K562 (cell line): Measurements from ENCODE around the gene ZDHHC14. TPM values are rescaled to one million over a fixed set of nuclear protein-coding genes. Genes with fewer than 3 reads are reported as not detected.

ENCODE experiments used
- ATAC-seq: fragments of 200-7000 bp; cut with Tn5 transposase; 3 replicates; pipeline ENCODE4 v1.9.1; 2020; ENCODE audit warnings: moderate library complexity
- BruUV-seq: library from RNA; stranded (reverse); fragments of 400-500 nt; replicated peaks from 2 replicates; lab custom pipeline; 2021; lab: Mats Ljungman, UMichigan
- CTCF ChIA-PET: fragments of 300-600 bp; formaldehyde crosslinking; extraction: SDS; loops from one replicate; lab custom pipeline; 2021; ENCODE audit warnings: low intra/inter-chr PET ratio; lab: Yijun Ruan, JAX
- POLR2A ChIA-PET: fragments of 300-600, 350-650 bp; sonication (Branson Sonifier 250); formaldehyde crosslinking; extraction: SDS; loops from one replicate; lab custom pipeline; 2021; ENCODE audit warnings: antibody characterized with exemption, inconsistent platforms; lab: Yijun Ruan, JAX
- DNase-seq, 4 experiments: peaks; one replicate each; pipeline versions ENCODE4 v3.0.0 to v3.0.0-alpha.2; 2011 to 2018; ENCODE audit warnings: low spot score in 3 of 4, mixed read lengths in 3 of 4; ENCODE audit errors: extremely low read depth in 1 of 4
- FAIRE-seq: peaks from 2 replicates; lab custom pipeline; 2011; peaks lifted over from hg19 to GRCh38; lab: Jason Lieb, UNC
- H2AFZ ChIP-seq: 2 replicates; pipeline ENCODE4 v1.6.0; 2011; ENCODE audit warnings: low read depth, low read length, control low read depth, inconsistent platforms
- H3K27ac ChIP-seq: fragments of 200-600 bp; 3 replicates; pipeline ENCODE4 v1.8.0; 2011; ENCODE audit warnings: low read depth, mild to moderate bottlenecking, control low read depth, inconsistent platforms, low read length, moderate library complexity, mixed read lengths; ENCODE audit errors: extremely low read depth
- H3K27me3 ChIP-seq, 2 experiments: fragments of 300-600 bp in 1 of 2; 2 replicates in 1 of 2; 3 replicates in 1 of 2; pipeline versions ENCODE4 v1.6.0 to v1.8.0; 2011; ENCODE audit warnings: inconsistent platforms in 2 of 2, low read length in 2 of 2, mild to moderate bottlenecking in 1 of 2, mixed read lengths in 1 of 2, moderate library complexity in 1 of 2; ENCODE audit not compliant: control insufficient read depth in 2 of 2, insufficient read depth in 2 of 2
- H3K36me3 ChIP-seq: fragments of 300-600 bp; 3 replicates; pipeline ENCODE4 v1.8.0; 2011; ENCODE audit warnings: mild to moderate bottlenecking, low read length, inconsistent platforms; ENCODE audit not compliant: control insufficient read depth, insufficient read depth
- H3K4me1 ChIP-seq, 2 experiments: fragments of 200-600 bp in 1 of 2; replicated peaks in 1 of 2; 2 replicates in 1 of 2; 3 replicates in 1 of 2; pipeline versions ENCODE4 v1.5.1 to v1.8.0; 2011; ENCODE audit warnings: inconsistent platforms in 2 of 2, low read length in 2 of 2, mild to moderate bottlenecking in 1 of 2, mixed read lengths in 1 of 2, moderate library complexity in 1 of 2; ENCODE audit not compliant: control insufficient read depth in 2 of 2, insufficient read depth in 2 of 2
- H3K4me2 ChIP-seq: 2 replicates; pipeline ENCODE4 v1.6.1; 2011; ENCODE audit warnings: low read length, control low read depth, inconsistent platforms, mixed read lengths; ENCODE audit not compliant: insufficient read depth
- H3K4me3 ChIP-seq: fragments of 200-600 bp; sonication (generic), shearing (Covaris generic); 2 replicates; pipeline ENCODE4 v1.5.1; 2016; ENCODE audit warnings: control low read depth, inconsistent platforms
- H3K79me2 ChIP-seq: fragments of 200-600 bp; 3 replicates; pipeline ENCODE4 v1.8.0; 2011; ENCODE audit warnings: low read length, inconsistent platforms; ENCODE audit not compliant: control insufficient read depth, insufficient read depth
- H3K9ac ChIP-seq, 2 experiments: 2 replicates each; pipeline versions ENCODE4 v1.6.0 to v1.6.1; 2011; ENCODE audit warnings: low read depth in 2 of 2, low read length in 2 of 2, control low read depth in 1 of 2, inconsistent platforms in 1 of 2, mild to moderate bottlenecking in 1 of 2, mixed read lengths in 1 of 2; ENCODE audit not compliant: insufficient read depth in 1 of 2
- H3K9me1 ChIP-seq: one replicate; pipeline ENCODE4 v1.6.0; 2011; ENCODE audit warnings: inconsistent platforms, mild to moderate bottlenecking, low read length, moderate library complexity; ENCODE audit not compliant: control insufficient read depth, insufficient read depth
- H3K9me3 ChIP-seq: replicated peaks from 2 replicates; pipeline ENCODE4 v1.5.1; 2011; ENCODE audit warnings: low read depth, low read length, inconsistent platforms; ENCODE audit not compliant: control insufficient read depth, insufficient read depth
- H4K20me1 ChIP-seq: replicated peaks from 2 replicates; pipeline ENCODE4 v1.6.1; 2011; ENCODE audit warnings: low read length, inconsistent platforms, mixed read lengths; ENCODE audit not compliant: control insufficient read depth, insufficient read depth
- CBFA2T2 ChIP-seq: fragments of 450-650 bp; conservative IDR thresholded peaks from 2 replicates; pipeline ENCODE4 v1.6.1; 2017; ENCODE audit warnings: mild to moderate bottlenecking
- DMBX1 ChIP-seq: fragments of 250-450 bp; sonication (Bioruptor Pico); IDR thresholded peaks from 2 replicates; pipeline ENCODE4 v1.8.0; 2022; ENCODE audit warnings: inconsistent platforms, mild to moderate bottlenecking, moderate library complexity, borderline replicate concordance
- EGR1 ChIP-seq: fragments of 450-650 bp; conservative IDR thresholded peaks from 2 replicates; pipeline ENCODE4 v1.6.1; 2017; ENCODE audit warnings: mild to moderate bottlenecking
- FOS ChIP-seq: IDR thresholded peaks from 3 replicates; pipeline ENCODE4 v1.6.1; 2011; ENCODE audit not compliant: insufficient read length; ENCODE audit errors: extremely low read depth
- HDAC8 ChIP-seq: fragments of 450-650 bp; IDR thresholded peaks from 2 replicates; pipeline ENCODE4 v1.6.1; 2016; ENCODE audit warnings: mild to moderate bottlenecking, missing genetic modification characterization, moderate library complexity, missing compliant biosample characterization
- MEF2A ChIP-seq: IDR thresholded peaks from 2 replicates; pipeline ENCODE4 v1.6.1; 2011; ENCODE audit warnings: low read depth, mild to moderate bottlenecking, low read length, moderate library complexity; ENCODE audit not compliant: control insufficient read depth
- MTA3 ChIP-seq: fragments of 450-650 bp; formaldehyde crosslinking; IDR thresholded peaks from 2 replicates; pipeline ENCODE4 v1.6.1; 2017; ENCODE audit warnings: mild to moderate bottlenecking, borderline replicate concordance
- MYBL2 ChIP-seq, 2 experiments: fragments of 450-650 bp in 1 of 2; sonication (generic) in 1 of 2; formaldehyde crosslinking in 1 of 2; IDR thresholded peaks; 2 replicates each; pipeline versions ENCODE4 v1.6.1 to v1.8.1; 2017 to 2022; ENCODE audit warnings: borderline replicate concordance in 1 of 2, inconsistent platforms in 1 of 2, low read depth in 1 of 2, mild to moderate bottlenecking in 1 of 2, missing genetic modification reagents in 1 of 2, moderate library complexity in 1 of 2
- PATZ1 ChIP-seq: fragments of 250-450 bp; sonication (Bioruptor Pico); IDR thresholded peaks from 2 replicates; pipeline ENCODE4 v1.5.0; 2020; ENCODE audit warnings: mild to moderate bottlenecking, borderline replicate concordance
- SMAD4 ChIP-seq: fragments of 250-450 bp; sonication (Bioruptor Pico); conservative IDR thresholded peaks from 2 replicates; pipeline ENCODE4 v1.8.0; 2021; ENCODE audit warnings: inconsistent platforms, mild to moderate bottlenecking, moderate library complexity
- TAF9B ChIP-seq: fragments of 450-650 bp; IDR thresholded peaks from 2 replicates; pipeline ENCODE4 v1.6.1; 2018; ENCODE audit warnings: mild to moderate bottlenecking; ENCODE audit not compliant: partially characterized antibody
- ZNF316 ChIP-seq: fragments of 450-650 bp; IDR thresholded peaks from 2 replicates; pipeline ENCODE4 v1.6.1; 2016
- ZNF445 ChIP-seq: fragments of 250-450 bp; sonication (Bioruptor Pico); IDR thresholded peaks from 2 replicates; pipeline ENCODE4 v1.4.0; 2020; ENCODE audit warnings: low read depth, mild to moderate bottlenecking, moderate library complexity
- ZNF561 ChIP-seq: fragments of 450-650 bp; formaldehyde crosslinking; conservative IDR thresholded peaks from 2 replicates; pipeline ENCODE4 v1.4.0; 2020; ENCODE audit warnings: mild to moderate bottlenecking, moderate library complexity
- WGBS: fragments of 100-300 bp; shearing (Covaris generic); methylation state at CpG from one replicate; pipeline ENCODE4 v1.1.6; 2016; ENCODE audit warnings: low coverage, mixed read lengths; ENCODE audit not compliant: insufficient coverage; ENCODE audit errors: missing lambda C conversion rate; 5-methylcytosine and 5-hydroxymethylcytosine counted together
- in situ Hi-C: fragments of 300-500 bp; cut with MboI; formaldehyde crosslinking; loops from 4 replicates; pipeline ENCODE4 v1.15.0; 2018; ENCODE audit warnings: inconsistent platforms, mixed read lengths
- intact Hi-C: fragments of 100-400 bp; cut with micrococcal nuclease; formaldehyde crosslinking; loops from 2 replicates; pipeline ENCODE4 v1.14.2; 2022
- polyA plus RNA-seq, 8 experiments: library from polyadenylated mRNA; depleted of rRNA in 4 of 8; stranded (reverse) in 5 of 8; unstranded in 3 of 8; fragments of >200 nt; fragmentation: Nextera tagmentation in 2 of 8; fragmentation: Illumina TruSeq in 1 of 8; extraction: Ambion mirVana in 2 of 8; extraction: Trizol in 1 of 8; gene quantifications; 2 replicates each; pipeline versions ENCODE4 v1.2.1 to v1.2.3, GENCODE V29; 2011 to 2014; ENCODE audit warnings: inconsistent platforms in 1 of 8, missing spikeins in 1 of 8
- total RNA-seq, 7 experiments: library from RNA; depleted of rRNA in 6 of 7; stranded (reverse); fragments of >200 nt in 6 of 7; fragmentation: Illumina TruSeq in 2 of 7; extraction: Trizol in 2 of 7; gene quantifications; 2 replicates each; pipeline versions ENCODE4 v1.2.1 to v1.2.3, GENCODE V29; 2011 to 2021; ENCODE audit warnings: low replicate concordance in 1 of 7
- TF ChIP-seq, protein P1 (sequence below): fragments of 250-450 bp; sonication (Bioruptor Pico); IDR thresholded peaks from 2 replicates; pipeline ENCODE4 v1.4.0; 2020

ZDHHC14 gene
- total and polyA plus RNA-seq, 9 of the 15 experiments (the other 6 are each of a cell fraction or from before 2014, with no cell fraction given): 0.92 to 23.1 (median 13.8) TPM

DNA sequence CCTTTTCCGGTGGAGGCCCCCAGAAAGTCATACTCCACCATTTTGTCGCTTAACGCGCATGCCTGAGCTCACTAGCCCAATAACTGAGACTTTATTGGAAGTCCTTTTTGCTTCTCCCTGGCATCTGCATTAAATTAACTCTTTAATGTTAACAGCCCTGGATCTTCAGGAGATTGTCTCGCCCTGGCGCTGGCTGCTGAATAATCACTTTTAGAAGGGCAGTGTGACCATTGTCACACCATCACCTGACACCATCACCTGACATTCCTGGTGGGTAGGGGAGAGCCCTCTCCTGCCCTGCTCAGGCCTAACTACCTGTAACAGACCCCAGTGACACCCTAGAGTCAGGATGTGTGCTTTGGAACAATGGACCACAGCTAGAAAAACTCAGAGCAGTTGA lies 326.6 kb downstream of the ZDHHC14 start:
- CTCF ChIA-PET: no interaction called here
- H3K27ac ChIP-seq: no peak overlapping the region
- H3K27me3 ChIP-seq: no peaks in the 10 kb centered on the region
- TF ChIP-seq EGR1 (no peak), MEF2A (no peak), PATZ1 (no peak), HDAC8 (tag) (no peak), ZNF561 (CRISPR knock-in tag) (no peak), MTA3 (no peak), DMBX1 (CRISPR knock-in tag) (no peak), SMAD4 (CRISPR knock-in tag) (no peak), MYBL2 (IDR thresholded peaks at IDR 0.05; ENCODE audit: low read depth) (no peak), MYBL2 (CRISPR knock-in tag; IDR thresholded peaks at IDR 0.05; ENCODE audit: borderline replicate concordance) (no peak), ZNF445 (CRISPR knock-in tag) (no peak), TAF9B (no peak), ZNF316 (peak; percentile 73), FOS (no peak), CBFA2T2 (no peak)
- TF ChIP-seq, protein P1, sequence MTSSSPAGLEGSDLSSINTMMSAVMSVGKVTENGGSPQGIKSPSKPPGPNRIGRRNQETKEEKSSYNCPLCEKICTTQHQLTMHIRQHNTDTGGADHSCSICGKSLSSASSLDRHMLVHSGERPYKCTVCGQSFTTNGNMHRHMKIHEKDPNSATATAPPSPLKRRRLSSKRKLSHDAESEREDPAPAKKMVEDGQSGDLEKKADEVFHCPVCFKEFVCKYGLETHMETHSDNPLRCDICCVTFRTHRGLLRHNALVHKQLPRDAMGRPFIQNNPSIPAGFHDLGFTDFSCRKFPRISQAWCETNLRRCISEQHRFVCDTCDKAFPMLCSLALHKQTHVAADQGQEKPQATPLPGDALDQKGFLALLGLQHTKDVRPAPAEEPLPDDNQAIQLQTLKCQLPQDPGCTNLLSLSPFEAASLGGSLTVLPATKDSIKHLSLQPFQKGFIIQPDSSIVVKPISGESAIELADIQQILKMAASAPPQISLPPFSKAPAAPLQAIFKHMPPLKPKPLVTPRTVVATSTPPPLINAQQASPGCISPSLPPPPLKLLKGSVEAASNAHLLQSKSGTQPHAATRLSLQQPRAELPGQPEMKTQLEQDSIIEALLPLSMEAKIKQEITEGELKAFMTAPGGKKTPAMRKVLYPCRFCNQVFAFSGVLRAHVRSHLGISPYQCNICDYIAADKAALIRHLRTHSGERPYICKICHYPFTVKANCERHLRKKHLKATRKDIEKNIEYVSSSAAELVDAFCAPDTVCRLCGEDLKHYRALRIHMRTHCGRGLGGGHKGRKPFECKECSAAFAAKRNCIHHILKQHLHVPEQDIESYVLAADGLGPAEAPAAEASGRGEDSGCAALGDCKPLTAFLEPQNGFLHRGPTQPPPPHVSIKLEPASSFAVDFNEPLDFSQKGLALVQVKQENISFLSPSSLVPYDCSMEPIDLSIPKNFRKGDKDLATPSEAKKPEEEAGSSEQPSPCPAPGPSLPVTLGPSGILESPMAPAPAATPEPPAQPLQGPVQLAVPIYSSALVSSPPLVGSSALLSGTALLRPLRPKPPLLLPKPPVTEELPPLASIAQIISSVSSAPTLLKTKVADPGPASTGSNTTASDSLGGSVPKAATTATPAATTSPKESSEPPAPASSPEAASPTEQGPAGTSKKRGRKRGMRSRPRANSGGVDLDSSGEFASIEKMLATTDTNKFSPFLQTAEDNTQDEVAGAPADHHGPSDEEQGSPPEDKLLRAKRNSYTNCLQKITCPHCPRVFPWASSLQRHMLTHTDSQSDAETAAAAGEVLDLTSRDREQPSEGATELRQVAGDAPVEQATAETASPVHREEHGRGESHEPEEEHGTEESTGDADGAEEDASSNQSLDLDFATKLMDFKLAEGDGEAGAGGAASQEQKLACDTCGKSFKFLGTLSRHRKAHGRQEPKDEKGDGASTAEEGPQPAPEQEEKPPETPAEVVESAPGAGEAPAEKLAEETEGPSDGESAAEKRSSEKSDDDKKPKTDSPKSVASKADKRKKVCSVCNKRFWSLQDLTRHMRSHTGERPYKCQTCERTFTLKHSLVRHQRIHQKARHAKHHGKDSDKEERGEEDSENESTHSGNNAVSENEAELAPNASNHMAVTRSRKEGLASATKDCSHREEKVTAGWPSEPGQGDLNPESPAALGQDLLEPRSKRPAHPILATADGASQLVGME (CRISPR knock-in tag): no peak

More for the DNA sequence above, 326.6 kb downstream of the ZDHHC14 start:
- no peak for FAIRE-seq
- in situ Hi-C loops (no loop called here), intact Hi-C loops (no loop called here)
- no peak overlapping the region for H3K4me3 ChIP-seq
- H4K20me1 ChIP-seq: no peaks in the 10 kb centered on the region
- H3K4me1 ChIP-seq: peaks cover 0 to 4% of the 10 kb centered on the region in 2 experiments; a peak in 1 of 5 replicates
- H3K9me1 ChIP-seq: no peaks in the 10 kb centered on the region
- 35% methylated on average over 6 of the region's 6 CpGs for WGBS
- no peaks in the 10 kb centered on the region for H3K9me3 ChIP-seq
- H3K4me2 ChIP-seq: no peak overlapping the region
- no TSS peak for BruUV-seq
- no peak for DNase-seq
- no peak overlapping the region for H3K9ac ChIP-seq
- POLR2A ChIA-PET: interaction anchor here (0.6 kb wide), 2 partner anchors 333 to 1349 kb away, joined by 3 read pairs; no protein-coding TSS in a partner anchor
- H3K36me3 ChIP-seq: no peaks in the 10 kb centered on the region
- ATAC-seq: no peak
- H2AFZ ChIP-seq: no peak overlapping the region
- H3K79me2 ChIP-seq: no peaks in the 10 kb centered on the region
